Limb (tissue), 2 donors: ENCODE results near the gene WDR62.

Experiments
- DNase-seq, 2 donors: peaks; one replicate each; pipeline ENCODE4 v3.0.0-alpha.2; 2016; ENCODE audit errors: extremely low spot score in 2 of 2

Gene WDR62

GRCh38 chr19:36139473-36140303 lies 85.0 kb downstream of the WDR62 start, which contains the start of gene CAPNS1:
CAPNS1 (plus strand) TSS chr19:36140066; CDS start chr19:36141012, 946 bp downstream.
- peak; percentile 97 to 98 for DNase-seq

- peak in 1 of 2 donors; percentile 56 for DNase-seq
These were observed 85.8 kb downstream of the WDR62 start for GRCh38 chr19:36140304-36141038.

GRCh38 chr19:36141039-36141927 lies 86.6 kb downstream of the WDR62 start:
- DNase-seq, result peak; percentile 61 to 91

GRCh38 chr19:36142046-36142445 lies 87.3 kb downstream of the WDR62 start:
- no peak for DNase-seq

- no peak for DNase-seq
These were observed 87.8 kb downstream of the WDR62 start for GRCh38 chr19:36142496-36142895.

GRCh38 chr19:36144624-36145023 lies 89.9 kb downstream of the WDR62 start:
- no peak for DNase-seq

GRCh38 chr19:36149673-36150406 lies 95.1 kb downstream of the WDR62 start:
- DNase-seq, result no peak

GRCh38 chr19:36150586-36150985 lies 95.9 kb downstream of the WDR62 start:
- no peak for DNase-seq

GRCh38 chr19:36151144-36152018 lies 96.7 kb downstream of the WDR62 start:
- peak; percentile 47 to 66 for DNase-seq

- DNase-seq, result no peak
These were observed 97.3 kb downstream of the WDR62 start for GRCh38 chr19:36152019-36152351.

GRCh38 chr19:36152352-36153091 lies 97.8 kb downstream of the WDR62 start, which contains the start of gene COX7A1:
COX7A1 (minus strand) TSS chr19:36152447; CDS start chr19:36152407, 40 bp downstream.
- DNase-seq, result peak; percentile 49 to 72

GRCh38 chr19:36153126-36153525 lies 98.4 kb downstream of the WDR62 start:
- no peak for DNase-seq
